Thyroid gland (tissue), 4 donors: ENCODE measurements around the gene PRM3. TPM values are rescaled to one million over a fixed set of nuclear protein-coding genes. Genes with fewer than 3 reads are reported as not detected.

Experiments used
- DNase-seq, 2 donors: peaks; one replicate each; pipeline ENCODE4 v3.0.0-alpha.2; 2019
- H3K27ac ChIP-seq, 3 donors: fragments of 200-600 bp; sonication (generic); 1 replicate in 2 of 3; 2 replicates in 1 of 3; pipeline ENCODE4 v1.5.1; 2016 to 2019; ENCODE audit warnings: mild to moderate bottlenecking in 1 of 3, moderate library complexity in 1 of 3
- H3K27me3 ChIP-seq: fragments of 200-600 bp; sonication (generic); one replicate; pipeline ENCODE4 v1.5.1; 2019
- H3K36me3 ChIP-seq, 2 donors: fragments of 200-600 bp; sonication (generic); one replicate each; pipeline ENCODE4 v1.5.1; 2016 to 2019
- H3K4me1 ChIP-seq, 2 donors: fragments of 200-600 bp; sonication (generic); one replicate each; pipeline ENCODE4 v1.5.1; 2017 to 2019
- H3K4me3 ChIP-seq, 3 donors: fragments of 200-600 bp; sonication (generic); replicated peaks in 1 of 3; 1 replicate in 2 of 3; 2 replicates in 1 of 3; pipeline ENCODE4 v1.5.1; 2016; ENCODE audit warnings: mild to moderate bottlenecking in 1 of 3
- H3K9me3 ChIP-seq: fragments of 200-600 bp; sonication (generic); one replicate; pipeline ENCODE4 v1.5.1; 2017
- CTCF ChIP-seq, 6 experiments: fragments of 200-600 bp in 3 of 6; fragments of 450-650 bp in 3 of 6; sonication (generic) in 3 of 6; IDR thresholded peaks; one replicate each; pipeline ENCODE4 v1.5.1; 2016 to 2019; ENCODE audit warnings: antibody characterized with exemption in 6 of 6, mild to moderate bottlenecking in 2 of 6, inconsistent platforms in 1 of 6, moderate library complexity in 1 of 6
- POLR2A ChIP-seq, 2 donors: fragments of 450-650 bp; IDR thresholded peaks; one replicate each; pipeline ENCODE4 v1.6.1; 2017; ENCODE audit warnings: antibody characterized with exemption in 2 of 2, mild to moderate bottlenecking in 2 of 2, moderate library complexity in 1 of 2
- WGBS, 2 donors: methylation state at CpG; one replicate each; pipeline ENCODE4 v1.1.5; 2017; 5-methylcytosine and 5-hydroxymethylcytosine counted together
- intact Hi-C: fragments of 100-400 bp; cut with DNase I; formaldehyde crosslinking; loops from one replicate; pipeline ENCODE4 v1.15.1; 2023
- total RNA-seq, 4 donors: library from RNA; depleted of rRNA; stranded (reverse); fragments of >200 nt; gene quantifications; one replicate each; pipeline ENCODE4 v1.2.3, GENCODE V29; 2016

Gene PRM3
- total RNA-seq, 4 donors from 2014 or later: not detected

DNA sequence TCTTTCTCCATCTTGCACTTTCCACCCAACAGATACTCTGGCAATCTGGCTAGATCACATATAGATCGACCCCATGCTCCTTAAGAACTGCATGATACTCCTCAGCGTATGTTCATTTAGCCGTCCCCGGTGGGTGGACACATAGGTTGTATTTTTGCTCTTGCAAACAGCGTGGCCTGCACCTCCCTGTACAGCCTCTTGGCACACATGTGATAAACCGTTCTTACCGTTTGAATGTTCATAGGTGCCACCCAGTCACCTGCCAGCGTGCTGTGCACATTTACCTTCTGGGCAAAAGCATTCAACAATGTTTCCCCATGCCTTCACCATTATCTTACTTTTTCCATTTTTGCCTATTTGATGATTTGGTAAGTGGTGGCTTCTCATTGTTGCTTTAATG is 10.5 kb downstream of the PRM3 start:
- intact Hi-C loops: no loop called here
- Histone ChIP-seq H3K4me3 (no peak overlapping the region), H3K36me3 (no peaks in the 10 kb centered on the region), H3K4me1 (peaks cover 8 to 12% of the 10 kb centered on the region in 2 donors), H3K27ac (no peak overlapping the region), H3K9me3 (no peaks in the 10 kb centered on the region), H3K27me3 (no peaks in the 10 kb centered on the region)
- TF ChIP-seq CTCF (IDR thresholded peaks at IDR 0.05) (no peak), POLR2A (IDR thresholded peaks at IDR 0.05) (no peak)
- no peak for DNase-seq
- WGBS, 2 donors: 88% methylated on average over 8 of the region's 8 CpGs

GRCh38 chr16:11260596-11260966 is 12.8 kb downstream of the PRM3 start:
- Histone ChIP-seq H3K4me1 (peaks cover 14 to 22% of the 10 kb centered on the region in 2 donors), H3K36me3 (no peaks in the 10 kb centered on the region), H3K27me3 (no peaks in the 10 kb centered on the region), H3K27ac (no peak overlapping the region), H3K9me3 (no peaks in the 10 kb centered on the region), H3K4me3 (no peak overlapping the region)
- TF ChIP-seq POLR2A (IDR thresholded peaks at IDR 0.05) (no peak), CTCF (IDR thresholded peaks at IDR 0.05) (no peak)
- WGBS, 2 donors: 59 to 71% methylated on average over 3 of the region's 3 CpGs
- no peak for DNase-seq
- intact Hi-C loops: no loop called here

GRCh38 chr16:11259655-11260595 is 13.5 kb downstream of the PRM3 start:
- H3K9me3 ChIP-seq: no peaks in the 10 kb centered on the region
- no peaks in the 10 kb centered on the region for H3K27me3 ChIP-seq
- TF ChIP-seq CTCF (IDR thresholded peaks at IDR 0.05) (no peak), POLR2A (IDR thresholded peaks at IDR 0.05) (no peak)
- H3K4me1 ChIP-seq: peaks cover 14 to 22% of the 10 kb centered on the region in 2 donors
- intact Hi-C loops: loop anchor here (5.0 kb wide), 1 partner anchor 87 kb away; the partner anchor contains the start of gene RMI2
- H3K27ac ChIP-seq: no peak overlapping the region
- H3K4me3 ChIP-seq: no peak overlapping the region
- H3K36me3 ChIP-seq: no peaks in the 10 kb centered on the region
- DNase-seq: no peak
- 90 to 92% methylated on average over 12 of the region's 12 CpGs for WGBS, 2 donors

- peak; percentile 85 to 88 for DNase-seq
- H3K4me1 ChIP-seq: peaks cover 18 to 32% of the 10 kb centered on the region in 2 donors
- H3K4me3 ChIP-seq: no peak overlapping the region
- no peak for TF ChIP-seq POLR2A (IDR thresholded peaks at IDR 0.05)
- TF ChIP-seq CTCF (IDR thresholded peaks at IDR 0.05): no peak
- H3K27me3 ChIP-seq: no peaks in the 10 kb centered on the region
- peak overlapping the region in 1 of 3 donors; percentile 22 for H3K27ac ChIP-seq
- intact Hi-C loops: loop anchor here (5.0 kb wide), 1 partner anchor 88 kb away; the partner anchor contains the start of gene RMI2
- 48 to 66% methylated on average over 12 to 15 of the region's 15 CpGs for WGBS, 2 donors
- H3K36me3 ChIP-seq: no peaks in the 10 kb centered on the region
- no peaks in the 10 kb centered on the region for H3K9me3 ChIP-seq
Observed at GRCh38 chr16:11258553-11259492, 14.6 kb downstream of the PRM3 start.
